DOHH2 (cell line): ENCODE data around the gene FAF2.

ENCODE experiments used
- H3F3A ChIP-seq: fragments of 200-600 bp; sonication (generic), shearing (Covaris generic); 2 replicates; pipeline ENCODE4 v1.6.0; 2016; ENCODE audit warnings: antibody characterized with exemption, mild to moderate bottlenecking; ENCODE audit not compliant: control insufficient read depth, insufficient read depth
- H3K27ac ChIP-seq: fragments of 200-600 bp; sonication (generic); 2 replicates; pipeline ENCODE4 v1.5.1; 2014; ENCODE audit warnings: low read depth, mild to moderate bottlenecking, low read length, moderate library complexity
- H3K27me3 ChIP-seq: fragments of 200-600 bp; sonication (generic); 2 replicates; pipeline ENCODE4 v1.6.1; 2014; ENCODE audit warnings: mild to moderate bottlenecking, low read length, mixed read lengths; ENCODE audit not compliant: control insufficient read depth
- H3K36me3 ChIP-seq: fragments of 200-600 bp; sonication (generic); 2 replicates; pipeline ENCODE4 v1.6.1; 2014; ENCODE audit warnings: mild to moderate bottlenecking, low read length, moderate library complexity, mixed read lengths; ENCODE audit not compliant: control insufficient read depth
- H3K4me1 ChIP-seq: fragments of 200-600 bp; sonication (generic); 2 replicates; pipeline ENCODE4 v1.6.1; 2014; ENCODE audit warnings: mild to moderate bottlenecking, low read length, mixed read lengths; ENCODE audit not compliant: control insufficient read depth
- H3K4me2 ChIP-seq: fragments of 200-600 bp; sonication (generic); 2 replicates; pipeline ENCODE4 v1.6.0; 2014; ENCODE audit warnings: mild to moderate bottlenecking, low read length, moderate library complexity
- H3K4me3 ChIP-seq: fragments of 200-600 bp; sonication (generic); 2 replicates; pipeline ENCODE4 v1.5.1; 2014; ENCODE audit warnings: mild to moderate bottlenecking, low read length, mixed read lengths
- H3K79me2 ChIP-seq: fragments of 200-600 bp; sonication (generic); 2 replicates; pipeline ENCODE4 v1.6.1; 2014; ENCODE audit warnings: mild to moderate bottlenecking, low read length, mixed read lengths; ENCODE audit not compliant: control insufficient read depth
- H3K9me2 ChIP-seq: fragments of 200-600 bp; sonication (generic); replicated peaks from 2 replicates; pipeline ENCODE4 v1.6.1; 2014; ENCODE audit warnings: mild to moderate bottlenecking, low read length, mixed read lengths; ENCODE audit not compliant: control insufficient read depth
- H3K9me3 ChIP-seq: fragments of 200-600 bp; sonication (generic); 2 replicates; pipeline ENCODE4 v1.6.1; 2014; ENCODE audit warnings: antibody characterized with exemption, low read length, mixed read lengths; ENCODE audit not compliant: control insufficient read depth, insufficient read depth
- H4K20me1 ChIP-seq: fragments of 200-600 bp; sonication (generic); 2 replicates; pipeline ENCODE4 v1.6.0; 2014; ENCODE audit warnings: low read depth, mild to moderate bottlenecking, antibody characterized with exemption, low read length, moderate library complexity; ENCODE audit not compliant: control insufficient read depth, insufficient read depth
- EZH2phosphoT487 ChIP-seq: fragments of 200-600 bp; sonication (generic); IDR thresholded peaks from 2 replicates; pipeline ENCODE4 v1.6.1; 2017; ENCODE audit warnings: borderline replicate concordance, mild to moderate bottlenecking, antibody characterized with exemption, low read length, moderate library complexity, mixed read lengths
- TF ChIP-seq, protein P1 (sequence below): fragments of 200-600 bp; sonication (generic); IDR thresholded peaks from one replicate; pipeline ENCODE4 v1.5.1; 2014; ENCODE audit warnings: antibody characterized with exemption, mild to moderate bottlenecking, low read depth, low read length; ENCODE audit not compliant: poor library complexity, severe bottlenecking

The FAF2 gene

DNA sequence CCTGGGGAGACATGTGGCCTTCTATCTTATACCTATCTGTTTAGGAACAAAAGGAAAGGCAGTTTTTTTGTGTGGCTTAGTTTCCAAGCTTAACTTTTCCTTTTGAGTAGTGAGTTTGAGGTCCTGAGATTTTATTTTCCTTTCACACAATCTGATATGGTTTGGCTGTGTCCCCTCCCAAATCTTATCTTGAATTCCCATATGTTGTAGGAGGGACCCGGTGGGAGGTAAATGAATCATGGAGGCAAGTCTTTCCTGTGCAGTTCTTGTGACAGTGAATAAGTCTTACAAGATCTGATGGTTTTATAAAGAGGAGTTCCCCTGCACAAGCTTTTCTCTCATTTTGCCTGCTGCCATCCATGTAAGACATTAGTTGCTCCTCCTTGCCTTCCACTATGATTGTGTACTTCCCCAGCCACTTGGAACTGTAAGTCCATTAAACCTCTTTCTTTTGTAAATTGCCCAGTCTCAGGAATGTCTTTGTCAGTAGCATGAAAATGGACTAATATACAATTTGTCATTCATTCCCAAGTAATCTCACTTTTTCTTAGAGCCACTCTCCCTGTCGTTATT, 27.1 kb upstream of the FAF2 start:
- no peaks in the 10 kb centered on the region for H3F3A ChIP-seq
- H3K36me3 ChIP-seq = no peaks in the 10 kb centered on the region
- H3K79me2 ChIP-seq = peaks cover under 1% of the 10 kb centered on the region; the same call in 1 of the 2 replicates
- no peak overlapping the region for H3K27ac ChIP-seq
- no peak overlapping the region for H3K4me2 ChIP-seq
- H4K20me1 ChIP-seq = no peaks in the 10 kb centered on the region
- H3K9me2 ChIP-seq = no peaks in the 10 kb centered on the region
- no peak overlapping the region for H3K4me3 ChIP-seq
- peaks cover 9% of the 10 kb centered on the region; the same call in 1 of the 2 replicates for H3K9me3 ChIP-seq
- peaks cover 8% of the 10 kb centered on the region for H3K4me1 ChIP-seq
- H3K27me3 ChIP-seq = peaks cover 5% of the 10 kb centered on the region
- no peak for TF ChIP-seq EZH2phosphoT487
- TF ChIP-seq, protein P1, sequence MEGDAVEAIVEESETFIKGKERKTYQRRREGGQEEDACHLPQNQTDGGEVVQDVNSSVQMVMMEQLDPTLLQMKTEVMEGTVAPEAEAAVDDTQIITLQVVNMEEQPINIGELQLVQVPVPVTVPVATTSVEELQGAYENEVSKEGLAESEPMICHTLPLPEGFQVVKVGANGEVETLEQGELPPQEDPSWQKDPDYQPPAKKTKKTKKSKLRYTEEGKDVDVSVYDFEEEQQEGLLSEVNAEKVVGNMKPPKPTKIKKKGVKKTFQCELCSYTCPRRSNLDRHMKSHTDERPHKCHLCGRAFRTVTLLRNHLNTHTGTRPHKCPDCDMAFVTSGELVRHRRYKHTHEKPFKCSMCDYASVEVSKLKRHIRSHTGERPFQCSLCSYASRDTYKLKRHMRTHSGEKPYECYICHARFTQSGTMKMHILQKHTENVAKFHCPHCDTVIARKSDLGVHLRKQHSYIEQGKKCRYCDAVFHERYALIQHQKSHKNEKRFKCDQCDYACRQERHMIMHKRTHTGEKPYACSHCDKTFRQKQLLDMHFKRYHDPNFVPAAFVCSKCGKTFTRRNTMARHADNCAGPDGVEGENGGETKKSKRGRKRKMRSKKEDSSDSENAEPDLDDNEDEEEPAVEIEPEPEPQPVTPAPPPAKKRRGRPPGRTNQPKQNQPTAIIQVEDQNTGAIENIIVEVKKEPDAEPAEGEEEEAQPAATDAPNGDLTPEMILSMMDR = no peak

DNA sequence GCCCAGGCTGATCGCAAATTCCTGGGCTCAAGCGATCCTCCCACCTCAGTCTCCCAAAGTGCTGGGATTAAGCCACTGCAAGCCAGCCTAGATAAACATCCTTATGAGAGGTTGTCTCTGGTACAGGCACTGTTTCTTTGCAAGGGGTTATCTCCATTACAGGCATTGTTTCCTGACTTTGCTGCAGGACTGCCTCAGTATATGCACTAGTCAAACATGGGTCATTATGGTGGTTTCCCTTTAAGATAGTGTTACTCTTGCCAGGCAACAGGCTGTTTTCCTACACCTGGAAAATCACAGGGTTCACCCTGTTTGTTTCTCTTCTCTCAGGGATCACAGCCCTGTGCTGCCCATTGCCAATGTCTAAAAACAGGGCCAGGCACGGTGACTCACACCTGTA, 24.0 kb upstream of the FAF2 start:
- H4K20me1 ChIP-seq = no peaks in the 10 kb centered on the region
- H3K9me2 ChIP-seq = no peaks in the 10 kb centered on the region

DNA sequence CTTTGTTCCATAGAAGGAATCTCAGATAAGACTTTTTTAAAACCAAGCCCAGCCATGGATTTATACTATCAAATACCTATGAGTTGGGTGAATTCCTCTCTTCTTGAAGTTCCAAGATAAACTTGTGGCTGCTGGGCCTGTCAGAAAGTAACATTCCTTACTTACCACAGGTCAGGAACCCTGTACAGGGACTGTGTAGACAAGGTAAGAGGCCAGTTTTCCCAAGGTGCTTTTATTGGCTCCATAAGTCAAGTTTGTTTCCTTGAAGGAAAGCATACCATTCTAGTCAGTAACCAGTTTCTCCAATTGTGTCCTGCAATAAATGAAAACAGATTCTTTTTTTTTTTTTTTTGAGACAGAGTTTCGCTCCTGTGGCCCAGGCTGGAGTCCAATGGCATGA, 23.0 kb upstream of the FAF2 start:
- Histone ChIP-seq H3F3A (no peaks in the 10 kb centered on the region), H3K27me3 (peaks cover 4% of the 10 kb centered on the region), H3K4me3 (no peak overlapping the region), H3K4me1 (peaks cover under 1% of the 10 kb centered on the region), H3K9me2 (no peaks in the 10 kb centered on the region), H3K9me3 (peaks cover 7% of the 10 kb centered on the region; the same call in 1 of the 2 replicates), H3K4me2 (no peak overlapping the region), H3K79me2 (no peaks in the 10 kb centered on the region), H3K36me3 (no peaks in the 10 kb centered on the region), H4K20me1 (no peaks in the 10 kb centered on the region), H3K27ac (no peak overlapping the region)
- TF ChIP-seq EZH2phosphoT487 = no peak
- TF ChIP-seq, protein P1 = no peak

More for the DNA sequence above, 24.0 kb upstream of the FAF2 start:
- no peak for TF ChIP-seq EZH2phosphoT487
- TF ChIP-seq, protein P1 = no peak
- Histone ChIP-seq H3F3A (no peaks in the 10 kb centered on the region), H3K27me3 (peaks cover 5% of the 10 kb centered on the region), H3K4me1 (no peaks in the 10 kb centered on the region), H3K4me2 (no peak overlapping the region), H3K79me2 (no peaks in the 10 kb centered on the region), H3K36me3 (no peaks in the 10 kb centered on the region), H3K27ac (no peak overlapping the region), H3K4me3 (no peak overlapping the region), H3K9me3 (peaks cover 9% of the 10 kb centered on the region; the same call in 1 of the 2 replicates)
